Measurements from ENCODE around the gene SLC45A1.
A peak's percentile ranks its signal among the peaks of the same experiment; 100 is the strongest.

Gene SLC45A1

GRCh38 chr1:8345621-8346415 is 27.9 kb downstream of the SLC45A1 start:
- DNase-seq (ENCODE audit: low spot score): no peak
- TF ChIP-seq CTCF (IDR thresholded peaks at IDR 0.05; ENCODE audit: extremely low read depth, missing control alignments): no peak

- no peak for DNase-seq (ENCODE audit: low spot score)
- TF ChIP-seq CTCF (IDR thresholded peaks at IDR 0.05; ENCODE audit: extremely low read depth, missing control alignments): no peak
These were observed 29.7 kb downstream of the SLC45A1 start for GRCh38 chr1:8347635-8348034.

GRCh38 chr1:8348047-8348776 is 30.3 kb downstream of the SLC45A1 start:
- TF ChIP-seq CTCF (IDR thresholded peaks at IDR 0.05; ENCODE audit: extremely low read depth, missing control alignments): no peak
- DNase-seq (ENCODE audit: low spot score): no peak

- DNase-seq (ENCODE audit: low spot score): peak; percentile 91
- peak; percentile 81 for TF ChIP-seq CTCF (IDR thresholded peaks at IDR 0.05; ENCODE audit: extremely low read depth, missing control alignments)
These were observed 31.0 kb downstream of the SLC45A1 start for GRCh38 chr1:8348777-8349472.

GRCh38 chr1:8349473-8349865 is 31.6 kb downstream of the SLC45A1 start:
- DNase-seq (ENCODE audit: low spot score): no peak
- no peak for TF ChIP-seq CTCF (IDR thresholded peaks at IDR 0.05; ENCODE audit: extremely low read depth, missing control alignments)

GRCh38 chr1:8349961-8350360 is 32.0 kb downstream of the SLC45A1 start:
- TF ChIP-seq CTCF (IDR thresholded peaks at IDR 0.05; ENCODE audit: extremely low read depth, missing control alignments): no peak
- no peak for DNase-seq (ENCODE audit: low spot score)
